OCI-LY3 (cell line): ENCODE data around the gene DTX3.
"Not testable (repeated sequence)": the region's sequence is repeated elsewhere in the genome, so short reads cannot be mapped to it uniquely, and the experiment has no call there.

Experiments
- H2AFZ ChIP-seq: fragments of 200-600, 300-600 bp; shearing (Covaris generic); 2 replicates; pipeline ENCODE4 v1.6.0; 2014; ENCODE audit warnings: antibody characterized with exemption, low read depth, low read length
- H3K27ac ChIP-seq: fragments of 200-600, 300-600 bp; sonication (generic); 2 replicates; pipeline ENCODE4 v1.5.1; 2014; ENCODE audit warnings: mild to moderate bottlenecking, low read length, moderate library complexity, mixed read lengths
- H3K27me3 ChIP-seq: fragments of 200-600, 300-600 bp; sonication (generic); 2 replicates; pipeline ENCODE4 v1.6.1; 2014; ENCODE audit warnings: low read depth, low read length, mixed read lengths
- H3K36me3 ChIP-seq: fragments of 200-600, 300-600 bp; sonication (generic); replicated peaks from 2 replicates; pipeline ENCODE3; 2014; ENCODE audit warnings: low read depth, low read length, mixed read lengths
- H3K4me1 ChIP-seq: fragments of 300-600, 200-600 bp; sonication (generic); 2 replicates; pipeline ENCODE4 v1.6.1; 2014; ENCODE audit warnings: low read length, mixed read lengths
- H3K4me2 ChIP-seq: fragments of 200-600, 300-600 bp; sonication (generic); 2 replicates; pipeline ENCODE4 v1.6.1; 2014; ENCODE audit warnings: low read length, mixed read lengths
- H3K4me3 ChIP-seq: fragments of 300-600, 200-600 bp; sonication (generic); 2 replicates; pipeline ENCODE4 v1.5.1; 2014; ENCODE audit warnings: antibody characterized with exemption, mild to moderate bottlenecking, low read length, moderate library complexity
- H3K79me2 ChIP-seq: fragments of 300-600, 200-600 bp; shearing (Covaris generic); 2 replicates; pipeline ENCODE4 v1.6.1; 2014; ENCODE audit warnings: mild to moderate bottlenecking, low read length, mixed read lengths
- H3K9ac ChIP-seq: fragments of 300-600, 200-600 bp; shearing (Covaris generic); 2 replicates; pipeline ENCODE4 v1.6.0; 2014; ENCODE audit warnings: mild to moderate bottlenecking, low read length, moderate library complexity
- H3K9me3 ChIP-seq: fragments of 200-600, 300-600 bp; shearing (Covaris generic); 2 replicates; pipeline ENCODE4 v1.6.1; 2014; ENCODE audit warnings: low read length, mixed read lengths; ENCODE audit not compliant: insufficient read depth
- H4K20me1 ChIP-seq: fragments of 200-600, 300-600 bp; sonication (generic); 2 replicates; pipeline ENCODE4 v1.6.1; 2016; ENCODE audit warnings: low read length, mixed read lengths; ENCODE audit not compliant: insufficient read depth
- EZH2phosphoT487 ChIP-seq: fragments of 200-600 bp; shearing (Covaris generic); IDR thresholded peaks from 2 replicates; pipeline ENCODE4 v1.6.1; 2018; ENCODE audit warnings: antibody characterized with exemption, mixed run types, low read depth
- TF ChIP-seq, protein P1 (sequence below): fragments of 200-600, 300-600 bp; sonication (generic); IDR thresholded peaks from 2 replicates; pipeline ENCODE4 v1.5.1; 2014; ENCODE audit warnings: antibody characterized with exemption, low read length, low read depth

Gene DTX3

GRCh38 chr12:57584690-57585089 lies 19.9 kb upstream of the DTX3 start:
- no peaks in the 10 kb centered on the region for H3K9me3 ChIP-seq
- no peak overlapping the region for H2AFZ ChIP-seq
- no peak overlapping the region for H3K9ac ChIP-seq
- H4K20me1 ChIP-seq = no peaks in the 10 kb centered on the region
- no peaks in the 10 kb centered on the region for H3K79me2 ChIP-seq
- H3K4me2 ChIP-seq = no peak overlapping the region
- no peak overlapping the region for H3K4me3 ChIP-seq
- no peaks in the 10 kb centered on the region for H3K36me3 ChIP-seq
- no peak for TF ChIP-seq EZH2phosphoT487
- TF ChIP-seq, protein P1, sequence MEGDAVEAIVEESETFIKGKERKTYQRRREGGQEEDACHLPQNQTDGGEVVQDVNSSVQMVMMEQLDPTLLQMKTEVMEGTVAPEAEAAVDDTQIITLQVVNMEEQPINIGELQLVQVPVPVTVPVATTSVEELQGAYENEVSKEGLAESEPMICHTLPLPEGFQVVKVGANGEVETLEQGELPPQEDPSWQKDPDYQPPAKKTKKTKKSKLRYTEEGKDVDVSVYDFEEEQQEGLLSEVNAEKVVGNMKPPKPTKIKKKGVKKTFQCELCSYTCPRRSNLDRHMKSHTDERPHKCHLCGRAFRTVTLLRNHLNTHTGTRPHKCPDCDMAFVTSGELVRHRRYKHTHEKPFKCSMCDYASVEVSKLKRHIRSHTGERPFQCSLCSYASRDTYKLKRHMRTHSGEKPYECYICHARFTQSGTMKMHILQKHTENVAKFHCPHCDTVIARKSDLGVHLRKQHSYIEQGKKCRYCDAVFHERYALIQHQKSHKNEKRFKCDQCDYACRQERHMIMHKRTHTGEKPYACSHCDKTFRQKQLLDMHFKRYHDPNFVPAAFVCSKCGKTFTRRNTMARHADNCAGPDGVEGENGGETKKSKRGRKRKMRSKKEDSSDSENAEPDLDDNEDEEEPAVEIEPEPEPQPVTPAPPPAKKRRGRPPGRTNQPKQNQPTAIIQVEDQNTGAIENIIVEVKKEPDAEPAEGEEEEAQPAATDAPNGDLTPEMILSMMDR = no peak
- H3K27ac ChIP-seq = no peak overlapping the region
- H3K27me3 ChIP-seq = peaks cover 27% of the 10 kb centered on the region
- peaks cover 8% of the 10 kb centered on the region; the same call in 1 of the 2 replicates for H3K4me1 ChIP-seq

DNA sequence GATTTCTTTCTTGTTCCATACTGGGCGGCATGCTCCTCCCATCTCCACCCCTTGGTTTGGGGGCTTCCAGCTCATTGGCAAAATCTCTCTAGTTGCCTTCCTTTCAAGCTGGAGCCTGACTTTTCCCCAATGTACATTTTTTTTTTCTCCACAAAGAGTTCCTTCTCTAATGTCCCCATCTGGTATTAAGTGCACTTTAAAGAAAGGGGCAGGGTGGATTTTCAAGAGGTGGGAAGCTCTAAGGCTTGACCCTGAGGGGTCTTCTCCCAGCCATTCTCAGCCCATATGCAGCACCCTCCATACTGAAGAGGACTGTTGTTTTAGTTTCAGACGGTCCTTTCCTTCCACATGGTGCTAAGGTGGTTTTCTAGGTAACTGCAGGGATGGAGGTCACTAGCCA lies 19.5 kb upstream of the DTX3 start:
- Histone ChIP-seq H3K4me3 (no peak overlapping the region), H3K27me3 (peaks cover 27% of the 10 kb centered on the region), H2AFZ (no peak overlapping the region), H3K9me3 (no peaks in the 10 kb centered on the region), H3K9ac (no peak overlapping the region), H4K20me1 (no peaks in the 10 kb centered on the region), H3K36me3 (no peaks in the 10 kb centered on the region), H3K4me1 (peaks cover 8% of the 10 kb centered on the region; the same call in 1 of the 2 replicates), H3K27ac (no peak overlapping the region), H3K79me2 (no peaks in the 10 kb centered on the region), H3K4me2 (no peak overlapping the region)
- TF ChIP-seq, protein P1 = no peak
- no peak for TF ChIP-seq EZH2phosphoT487

DNA sequence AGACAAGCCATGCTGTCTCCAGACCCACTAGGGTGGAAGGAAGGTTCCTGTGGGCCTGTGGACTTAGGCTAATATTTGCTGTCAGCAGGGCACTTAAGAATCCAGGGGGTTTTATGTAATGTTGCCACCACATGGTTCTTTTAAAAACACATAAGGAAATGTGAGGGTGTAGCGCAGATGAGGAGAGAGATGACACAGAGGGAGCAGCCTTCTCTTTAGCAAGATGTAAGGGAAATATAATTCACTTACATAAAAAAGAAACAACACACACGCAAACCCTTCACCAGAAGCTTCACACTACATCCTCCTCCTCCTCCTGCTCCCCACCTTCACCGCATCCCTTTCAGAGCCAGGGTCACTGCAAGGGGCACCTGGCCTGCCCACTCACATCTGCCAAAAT lies 18.5 kb upstream of the DTX3 start:
- Histone ChIP-seq H4K20me1 (no peaks in the 10 kb centered on the region), H3K79me2 (peaks cover under 1% of the 10 kb centered on the region; the same call in 1 of the 2 replicates), H3K9me3 (no peaks in the 10 kb centered on the region), H3K4me2 (no peak overlapping the region), H3K27ac (no peak overlapping the region), H3K9ac (no peak overlapping the region), H3K36me3 (no peaks in the 10 kb centered on the region), H3K27me3 (peaks cover 27% of the 10 kb centered on the region), H3K4me1 (peaks cover 13% of the 10 kb centered on the region; the same call in 1 of the 2 replicates), H2AFZ (no peak overlapping the region), H3K4me3 (no peak overlapping the region)
- TF ChIP-seq, protein P1 = no peak
- TF ChIP-seq EZH2phosphoT487 = no peak

DNA sequence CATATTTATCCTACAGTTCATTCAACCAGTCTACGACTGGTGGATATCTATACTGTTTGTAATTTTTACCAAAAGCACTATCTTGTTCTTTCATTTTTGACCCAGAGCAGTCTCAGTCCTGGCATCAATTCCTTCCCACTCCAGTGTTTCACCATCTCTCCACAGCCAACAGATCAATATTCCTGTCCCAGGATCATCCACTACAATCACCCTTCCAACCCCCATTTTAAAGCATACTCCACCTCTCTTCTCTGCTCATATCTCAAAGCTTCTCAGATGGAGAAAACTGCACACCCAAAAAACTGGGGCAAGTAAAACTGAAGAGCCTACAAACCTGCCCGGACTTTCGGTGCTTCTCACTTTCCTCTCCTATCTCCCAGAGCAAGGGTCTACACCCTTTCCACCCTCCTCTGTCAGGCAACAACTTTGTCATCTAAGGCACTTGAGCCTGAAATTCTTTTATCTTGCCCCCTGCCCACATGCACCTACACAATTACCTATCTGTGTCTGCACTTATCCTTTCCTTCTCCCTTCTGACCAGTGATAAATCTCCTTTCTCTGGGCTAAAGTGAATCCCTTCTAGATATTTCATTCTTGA lies 17.7 kb upstream of the DTX3 start:
- Histone ChIP-seq H3K4me1 (peaks cover 17% of the 10 kb centered on the region), H3K4me3 (no peak overlapping the region), H3K4me2 (no peak overlapping the region), H3K27me3 (peaks cover 27% of the 10 kb centered on the region), H3K79me2 (peaks cover 8% of the 10 kb centered on the region), H4K20me1 (no peaks in the 10 kb centered on the region), H3K27ac (no peak overlapping the region), H2AFZ (no peak overlapping the region), H3K36me3 (no peaks in the 10 kb centered on the region), H3K9ac (no peak overlapping the region), H3K9me3 (no peaks in the 10 kb centered on the region)
- TF ChIP-seq, protein P1 = no peak
- TF ChIP-seq EZH2phosphoT487 = no peak

DNA sequence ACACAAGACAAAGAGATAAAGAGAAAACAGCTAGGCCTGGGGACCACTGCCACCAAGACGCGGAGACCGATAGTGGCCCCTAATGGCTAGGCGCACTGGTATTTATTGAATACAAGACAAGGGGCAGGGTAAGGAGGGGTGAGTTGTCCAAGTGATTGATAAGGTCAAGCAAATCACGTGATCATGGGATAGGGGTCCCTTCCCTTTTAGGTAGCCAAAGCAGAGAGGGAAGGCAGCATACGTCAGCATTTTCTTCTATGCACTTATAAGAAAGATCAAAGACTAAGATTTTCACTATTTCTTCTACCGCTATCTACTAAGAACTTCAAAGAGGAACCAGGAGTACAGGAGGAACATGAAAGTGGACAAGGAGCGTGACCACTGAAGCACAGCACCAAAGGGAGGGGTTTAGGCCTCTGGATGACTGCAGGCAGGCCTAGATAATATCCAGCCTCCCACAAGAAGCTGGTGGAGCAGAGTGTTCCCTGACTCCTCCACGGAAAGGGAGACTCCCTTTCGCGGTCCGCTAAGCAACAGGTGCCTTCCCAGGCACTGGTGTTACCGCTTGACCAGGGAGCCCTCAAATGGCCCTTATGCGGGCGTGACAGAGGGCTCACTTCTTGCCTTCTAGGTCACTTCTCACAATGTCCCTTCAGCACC lies 15.5 kb upstream of the DTX3 start:
- not testable (repeated sequence) for H3K4me3 ChIP-seq, H2AFZ ChIP-seq

More for the DNA sequence above, 15.5 kb upstream of the DTX3 start:
- not testable (repeated sequence) for H3K9me3 ChIP-seq, H3K36me3 ChIP-seq, H3K4me2 ChIP-seq, H3K27ac ChIP-seq, H3K9ac ChIP-seq, H4K20me1 ChIP-seq
- Histone ChIP-seq H3K27me3 (peaks cover 19% of the 10 kb centered on the region), H3K79me2 (peaks cover 17% of the 10 kb centered on the region), H3K4me1 (peaks cover 17% of the 10 kb centered on the region)
